ENCODE measurements around the gene WDR20.
"Not testable (repeated sequence)": the region's sequence is repeated elsewhere in the genome, so short reads cannot be mapped to it uniquely, and the experiment has no call there.

Gene WDR20

DNA sequence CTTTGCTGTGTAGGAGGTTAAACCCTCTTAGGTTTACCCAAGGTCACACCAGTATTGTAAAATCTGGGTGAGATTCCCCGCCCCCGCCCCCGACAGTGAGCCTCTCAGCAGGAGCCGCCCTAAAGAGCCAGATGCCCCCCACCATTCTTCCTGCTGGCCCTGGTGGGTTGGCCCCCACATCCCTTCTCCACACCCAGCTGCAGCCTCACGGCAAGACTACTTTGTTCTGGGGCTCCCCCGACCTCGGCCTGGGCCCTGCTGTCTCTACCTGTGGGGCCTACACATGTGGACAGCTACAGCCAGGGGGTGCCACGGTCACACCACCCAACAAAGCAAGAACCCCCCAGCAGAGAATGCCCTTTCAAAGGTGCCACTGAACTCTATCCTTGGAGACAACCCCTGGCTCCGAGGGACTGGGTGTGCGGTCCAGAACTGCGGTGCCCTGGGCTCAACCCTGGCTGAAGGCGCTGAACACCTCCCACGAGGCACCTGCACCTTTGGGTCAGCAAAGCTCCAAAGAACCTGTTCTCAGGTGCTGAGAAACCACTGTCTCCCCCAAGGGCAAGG lies 82.4 kb downstream of the WDR20 start:
- DNase-seq, result no peak

DNA sequence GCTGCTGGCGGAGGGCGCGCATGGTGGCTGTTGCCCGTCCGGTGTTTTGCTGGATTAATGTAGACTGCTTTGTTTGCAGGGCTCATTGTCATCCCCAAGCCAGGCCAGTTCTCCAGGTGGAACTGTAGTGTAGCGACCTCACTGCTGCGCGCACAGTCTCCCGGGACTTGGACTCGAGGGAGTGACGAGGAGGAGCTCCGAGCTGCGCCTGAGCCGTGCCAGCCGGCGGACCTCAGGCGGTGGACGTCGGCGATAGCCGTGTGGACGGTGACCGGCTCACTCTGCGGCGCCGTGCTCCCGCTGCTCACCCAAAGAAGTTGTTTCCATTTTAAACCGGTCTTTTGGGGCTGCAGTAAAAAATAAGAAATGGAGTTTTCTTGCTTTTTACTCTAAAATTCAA lies 83.1 kb downstream of the WDR20 start:
- DNase-seq, result no peak

DNA sequence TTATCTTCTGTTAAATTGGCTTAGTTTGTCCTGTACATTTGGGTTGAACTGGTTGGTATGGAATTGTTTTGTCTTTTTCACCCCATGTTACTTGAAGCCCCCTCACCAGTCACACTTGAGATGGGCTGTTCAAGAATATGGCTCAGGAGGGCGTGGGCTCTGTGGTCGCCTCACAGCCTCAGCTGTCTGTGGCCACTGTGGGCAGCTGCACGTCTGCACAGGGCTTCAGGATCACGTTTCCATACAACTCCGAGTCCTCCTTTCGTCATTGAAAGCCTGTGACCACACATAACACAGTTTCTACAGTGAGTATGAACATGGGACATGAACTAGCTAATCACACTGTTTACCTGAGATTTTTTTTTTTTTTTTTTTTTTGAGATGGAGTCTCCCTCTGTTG lies 84.0 kb downstream of the WDR20 start:
- no peak for DNase-seq

DNA sequence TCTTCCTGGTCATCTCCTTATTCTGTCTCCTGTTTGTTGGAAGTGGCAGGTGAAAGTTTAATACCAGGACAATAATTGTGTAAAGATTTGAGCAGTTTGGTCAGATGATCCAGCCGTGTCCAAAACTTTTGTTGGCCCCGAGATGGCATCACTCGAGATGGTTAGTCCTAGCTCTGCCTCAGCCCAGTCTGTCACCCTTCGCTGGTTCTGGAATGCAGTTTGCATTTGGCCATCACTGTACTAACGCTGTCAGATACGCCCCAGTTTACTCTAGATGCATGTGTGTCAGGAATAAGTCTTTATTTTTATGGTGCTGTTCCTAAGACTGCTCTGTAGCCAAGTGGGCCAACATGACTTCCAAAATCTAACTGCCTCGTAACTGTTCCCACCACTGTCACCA lies 85.7 kb downstream of the WDR20 start:
- DNase-seq, result no peak

DNA sequence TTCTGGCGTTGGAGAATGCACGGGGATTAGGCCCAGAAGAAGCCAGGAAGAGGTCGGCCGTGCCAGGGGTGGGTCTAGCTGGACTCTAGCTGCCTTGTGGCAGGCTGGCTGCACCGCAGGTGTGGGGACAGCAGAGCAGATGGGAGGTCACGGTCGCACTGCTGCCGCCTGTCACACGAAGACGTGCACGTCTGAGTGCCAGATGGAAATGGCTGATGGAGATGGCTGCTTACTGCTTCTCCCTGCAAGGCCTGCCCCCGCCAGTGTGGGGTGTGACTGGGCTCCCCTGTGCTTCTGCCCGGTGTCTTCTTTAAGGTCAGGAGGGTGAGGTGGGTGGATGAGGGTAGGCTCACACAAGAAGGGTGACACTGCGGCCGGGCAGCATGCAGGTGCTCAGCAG lies 86.2 kb downstream of the WDR20 start:
- no peak for DNase-seq

DNA sequence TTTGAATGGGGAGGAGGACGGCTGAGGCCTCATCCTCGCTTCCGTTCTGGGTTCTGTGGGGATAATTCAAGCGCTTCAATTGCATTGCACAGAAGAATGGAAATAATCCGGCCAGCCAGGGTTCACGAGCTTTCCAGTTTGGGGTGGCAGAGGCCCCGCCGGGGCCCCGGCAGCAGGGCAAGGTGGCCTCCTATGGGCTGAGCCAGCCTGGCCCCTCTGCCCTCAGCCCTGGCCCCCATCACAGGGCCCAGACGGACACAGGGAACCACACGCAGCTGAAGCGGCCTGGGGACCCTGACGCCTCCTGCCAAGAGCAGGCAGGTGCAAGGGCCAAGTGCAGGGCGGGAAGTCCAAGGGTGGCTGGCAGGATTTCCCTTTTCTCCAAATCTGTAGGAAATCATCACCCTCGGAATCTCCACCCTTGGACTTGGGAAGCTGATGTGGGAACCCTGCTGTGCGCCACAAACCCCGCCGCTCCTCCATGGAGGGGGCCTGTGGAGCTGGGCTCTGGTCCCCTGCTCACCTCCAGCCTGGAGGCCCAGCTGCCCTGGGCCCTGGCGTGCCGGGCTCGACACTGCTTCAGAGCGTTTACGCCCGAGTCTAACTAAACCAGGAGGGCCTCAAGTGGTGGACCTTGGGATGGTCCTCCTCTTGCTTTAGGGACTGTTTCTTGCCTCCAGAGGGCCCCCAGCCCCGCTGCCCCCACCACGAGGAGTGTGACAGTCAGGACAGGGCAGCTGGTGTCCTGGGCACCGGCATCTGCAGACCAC lies 86.8 kb downstream of the WDR20 start:
- no peak for DNase-seq

DNA sequence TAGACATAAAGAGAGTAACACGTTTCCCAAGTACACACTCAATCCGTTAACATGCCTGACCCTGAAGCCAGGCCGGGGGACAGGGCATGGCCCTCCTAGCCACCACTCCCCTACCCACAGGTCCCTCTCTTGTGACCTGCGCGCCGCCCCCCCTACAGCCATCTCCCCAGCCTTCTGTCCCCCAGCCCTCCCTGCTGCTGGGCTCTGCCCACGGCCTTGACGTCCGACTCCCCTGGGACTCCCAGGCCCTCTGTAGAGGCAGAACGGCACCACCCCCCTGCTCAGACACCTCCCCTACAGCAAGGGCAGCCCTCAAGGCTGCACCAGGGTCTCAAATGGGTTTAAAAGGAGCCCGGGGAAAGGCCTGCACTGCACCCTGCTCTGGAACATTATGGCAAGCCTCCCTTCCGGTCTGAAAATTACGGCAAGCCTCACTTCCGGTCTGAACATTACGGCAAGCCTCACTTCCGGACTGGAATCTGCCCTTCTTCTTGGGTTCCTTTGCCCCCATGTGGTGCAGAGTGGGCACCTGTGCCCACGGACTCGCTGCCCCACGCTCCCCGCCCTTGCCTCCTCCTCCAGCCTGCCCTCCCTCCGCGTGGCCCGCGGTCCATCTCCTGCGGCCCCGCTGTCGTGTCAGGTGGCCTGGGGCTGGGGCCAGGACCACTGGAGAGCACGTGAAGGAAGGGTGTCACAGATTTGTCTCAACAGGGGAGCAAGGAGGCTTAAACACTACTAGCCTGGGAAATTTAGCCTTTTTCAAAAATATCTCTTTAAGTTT lies 87.7 kb downstream of the WDR20 start:
- no peak for DNase-seq

DNA sequence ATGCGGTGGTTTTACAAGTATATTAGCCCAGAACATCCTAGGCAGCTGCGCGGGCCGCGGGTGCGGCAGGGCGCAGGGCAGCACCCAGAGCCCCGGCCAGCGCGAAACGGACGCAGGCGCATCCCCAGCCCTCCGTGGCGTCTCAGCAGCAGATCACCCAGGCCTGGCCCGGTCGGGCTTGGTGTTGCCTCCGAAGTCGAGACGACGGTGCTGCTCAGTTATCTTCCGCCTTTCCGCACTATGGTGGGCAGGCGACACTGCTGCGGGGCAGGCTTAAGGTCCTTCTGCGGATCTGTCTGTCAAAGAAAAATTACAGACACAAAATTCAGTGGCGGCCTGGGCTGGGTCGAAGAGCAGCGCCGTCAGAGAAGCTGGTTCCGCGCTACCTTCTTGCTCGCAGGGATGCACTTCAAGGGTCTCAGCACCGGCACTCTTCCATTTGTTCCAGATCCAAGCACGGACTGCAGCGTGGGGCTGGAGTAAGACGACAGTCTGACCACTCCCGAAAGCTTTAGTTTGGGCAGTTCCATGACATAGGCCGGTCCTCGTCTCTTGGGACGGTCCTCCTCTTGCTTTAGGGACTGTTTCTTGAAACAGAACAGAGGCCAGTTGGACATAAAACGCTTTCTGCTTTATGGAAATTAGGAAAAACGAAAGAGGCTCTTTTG lies 89.5 kb downstream of the WDR20 start:
- DNase-seq, result no peak

DNA sequence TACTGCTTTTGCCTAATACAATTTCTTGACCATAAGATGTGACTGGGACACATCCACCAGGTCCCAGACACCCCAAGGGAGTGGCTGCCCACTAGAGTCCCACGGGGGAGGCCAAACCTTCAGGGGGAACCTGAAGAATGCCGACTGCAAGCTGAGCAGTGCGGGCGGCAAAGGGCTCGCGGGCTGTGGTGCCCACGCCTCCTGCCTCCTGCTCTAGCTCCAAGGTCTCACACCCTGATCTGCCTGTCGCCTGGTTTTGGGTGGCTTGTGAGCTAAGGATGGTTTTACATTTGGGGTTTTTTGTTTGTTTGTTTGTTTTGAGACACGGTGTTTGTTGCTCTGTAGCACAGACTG lies 90.0 kb downstream of the WDR20 start:
- no peak for DNase-seq

DNA sequence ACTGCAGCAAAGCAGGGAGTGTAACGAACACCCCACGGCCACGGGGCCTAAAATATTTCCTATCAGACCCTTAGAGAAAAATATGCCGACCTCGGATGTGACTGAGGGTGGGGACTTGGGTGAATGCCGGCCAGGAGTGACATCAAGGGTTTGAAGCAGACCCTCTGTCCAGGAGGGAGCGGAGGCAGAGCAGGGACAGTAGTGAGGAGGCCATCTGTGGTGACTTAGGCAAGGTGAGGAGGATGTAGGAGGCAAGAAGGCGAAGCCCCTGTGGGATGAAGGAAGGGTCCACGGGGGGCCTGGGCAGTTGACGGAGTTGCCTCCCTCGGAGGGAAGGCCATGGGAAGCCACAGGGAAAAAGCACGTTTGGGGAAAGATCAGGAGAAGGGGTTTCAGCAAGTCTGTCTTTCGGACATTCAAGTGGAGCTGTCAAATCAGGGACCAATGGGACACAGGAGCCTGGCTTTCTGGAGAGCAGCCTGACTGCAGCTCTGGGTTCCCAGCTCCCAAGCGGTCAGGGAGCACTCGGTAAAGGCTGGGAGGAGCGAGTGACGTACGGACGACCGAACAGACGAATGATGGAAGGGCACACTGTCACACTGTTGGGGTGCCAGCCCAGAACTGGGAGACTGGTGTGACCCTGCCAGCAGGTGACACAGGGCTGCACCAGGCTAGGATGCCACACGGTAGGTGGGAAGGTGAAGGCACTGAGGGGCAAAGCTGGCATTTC lies 90.9 kb downstream of the WDR20 start:
- DNase-seq, result no peak

DNA sequence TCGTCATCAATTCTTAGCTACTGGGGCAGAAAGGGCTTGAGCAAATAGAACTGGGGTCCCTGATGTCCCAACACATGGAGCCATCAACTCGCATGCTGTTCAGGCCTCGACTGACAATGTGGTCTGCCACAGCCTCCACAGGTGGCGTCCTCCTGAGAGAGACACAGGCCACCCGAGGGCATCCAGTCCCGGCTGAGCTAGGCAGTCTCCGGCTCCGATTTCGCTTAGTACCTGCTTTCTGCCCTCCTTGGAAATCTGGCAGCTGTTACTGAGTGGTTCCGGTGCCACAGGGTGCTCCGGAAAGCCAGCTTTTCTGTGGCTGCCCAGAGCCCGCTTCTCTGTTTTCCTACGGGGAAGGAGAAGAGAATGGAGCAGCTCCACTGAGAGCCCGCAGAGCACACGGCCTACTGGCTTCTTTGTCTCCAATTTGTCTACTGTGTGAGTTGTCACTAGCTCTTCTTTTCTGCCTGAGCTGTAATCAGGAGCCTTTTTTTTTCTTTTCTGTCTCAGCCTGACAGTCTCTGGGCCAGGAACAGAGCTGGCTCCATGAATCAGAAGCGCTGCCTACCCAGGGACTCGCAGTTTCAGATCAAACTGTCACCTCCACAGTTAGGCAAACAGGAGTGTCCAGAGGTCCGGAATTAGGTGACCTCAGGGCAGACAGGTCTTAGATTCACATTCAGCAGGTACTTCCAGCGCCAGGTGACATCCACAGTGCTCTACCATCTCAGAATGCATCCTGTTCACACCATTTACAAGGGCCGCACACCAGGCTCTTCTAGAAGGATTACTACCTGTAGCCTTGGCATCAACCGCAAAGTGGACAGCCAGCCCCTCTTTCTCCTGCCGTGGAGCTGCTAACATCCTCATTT lies 92.0 kb downstream of the WDR20 start:
- DNase-seq, result no peak

DNA sequence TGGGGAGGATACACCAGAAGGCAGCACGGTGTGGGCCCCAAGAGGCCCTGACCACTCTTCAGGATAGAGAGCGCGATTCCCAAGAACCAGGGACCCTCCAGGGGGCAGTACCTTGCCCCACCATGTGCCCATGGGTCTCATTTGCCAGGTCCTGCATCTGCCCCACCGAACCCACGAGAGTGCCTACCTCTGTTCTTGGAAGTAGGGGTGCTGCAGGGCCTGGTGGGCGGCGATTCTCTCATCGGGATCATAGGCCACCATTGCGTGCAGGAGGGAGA lies 92.6 kb downstream of the WDR20 start:
- DNase-seq, result no peak

DNA sequence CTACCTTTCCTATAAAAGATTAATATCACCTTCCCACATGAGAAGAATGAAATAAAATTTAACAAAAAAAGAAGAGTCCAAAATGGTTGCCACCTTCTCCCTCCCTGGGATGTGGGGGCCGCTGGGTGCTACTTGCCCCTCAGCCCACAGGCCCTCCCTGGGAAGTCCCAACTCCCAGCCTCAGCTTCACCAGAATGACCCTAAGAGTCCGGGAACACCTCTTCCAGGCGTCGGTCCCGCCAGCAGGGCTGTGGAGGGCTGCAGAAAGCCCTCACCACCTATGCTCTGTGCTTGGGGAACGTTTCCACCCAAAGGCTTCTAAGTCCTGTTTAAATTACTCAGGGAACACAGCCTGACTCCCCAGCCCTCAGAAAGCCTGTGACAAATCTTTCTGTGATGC lies 93.4 kb downstream of the WDR20 start:
- no peak for DNase-seq

DNA sequence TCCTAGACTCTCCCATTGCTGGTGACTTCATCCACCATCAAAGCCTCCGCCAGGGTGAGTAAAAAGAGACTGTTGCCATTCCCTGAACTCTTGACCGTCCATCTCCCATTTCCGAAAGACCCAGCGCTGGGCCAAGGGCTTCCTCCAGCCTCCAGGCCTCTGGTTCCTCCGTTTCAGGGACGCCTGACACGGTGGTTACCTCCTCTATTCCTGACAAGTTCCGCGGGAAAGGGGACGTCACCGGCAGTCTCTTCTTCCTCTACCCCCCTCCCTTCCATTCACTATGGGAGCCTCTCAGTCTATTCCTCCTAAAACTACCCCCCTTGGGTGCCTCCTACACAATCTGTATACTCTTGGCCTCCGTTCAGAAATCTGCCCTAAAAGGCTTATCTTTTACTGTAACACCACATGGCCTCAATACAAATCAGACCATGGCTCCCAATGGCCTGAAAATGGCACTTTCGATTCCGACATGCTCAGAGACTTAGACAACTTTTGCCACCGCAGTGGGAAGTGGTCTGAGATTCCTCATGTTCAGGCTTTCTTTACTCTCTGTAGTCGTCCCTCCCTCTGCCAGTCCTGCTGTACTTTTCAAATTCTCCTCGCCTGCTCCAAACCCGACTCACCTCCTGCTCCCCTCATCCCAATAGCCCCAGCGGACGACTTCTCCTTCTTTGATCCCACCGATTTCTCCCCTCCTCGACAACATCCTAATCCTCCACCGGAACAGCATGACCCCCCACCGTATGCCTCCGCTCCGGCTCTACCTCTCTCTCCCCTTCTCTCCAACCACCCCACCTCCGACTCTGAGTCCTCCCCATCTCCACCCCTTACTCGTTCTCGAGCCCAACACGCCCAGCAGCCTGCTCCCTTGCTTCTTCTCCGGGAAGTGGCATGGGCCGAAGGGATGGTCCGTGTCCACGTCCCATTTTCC lies 94.9 kb downstream of the WDR20 start:
- no peak for DNase-seq

DNA sequence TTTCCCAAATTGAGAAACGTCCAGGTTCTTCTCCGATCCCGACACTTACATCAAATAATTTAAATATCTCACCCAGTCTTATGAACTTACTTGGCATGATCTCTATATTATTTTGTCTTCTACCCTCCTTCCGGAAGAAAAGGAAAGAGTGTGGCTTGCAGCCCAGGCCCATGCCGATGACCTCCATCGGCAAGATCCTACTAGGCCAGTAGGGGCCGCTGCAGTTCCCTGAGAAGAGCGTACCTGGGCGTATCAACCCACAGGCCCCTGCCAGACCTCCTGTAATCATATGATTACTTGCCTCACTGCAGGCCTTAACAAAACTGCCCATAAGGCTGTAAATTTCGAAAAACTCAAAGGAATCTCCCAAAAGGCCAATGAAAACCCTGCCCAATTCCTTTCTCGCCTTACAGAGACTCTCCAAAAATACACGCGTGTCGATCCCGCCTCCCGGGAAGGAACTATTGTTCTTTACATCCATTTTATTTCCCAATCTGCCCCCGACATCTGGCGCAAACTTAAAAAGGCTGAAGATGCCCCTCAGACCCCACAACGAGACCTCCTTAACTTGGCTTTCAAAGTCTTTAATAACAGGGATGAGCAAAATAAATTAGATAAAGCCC lies 95.7 kb downstream of the WDR20 start:
- peak; percentile 6 for DNase-seq

DNA sequence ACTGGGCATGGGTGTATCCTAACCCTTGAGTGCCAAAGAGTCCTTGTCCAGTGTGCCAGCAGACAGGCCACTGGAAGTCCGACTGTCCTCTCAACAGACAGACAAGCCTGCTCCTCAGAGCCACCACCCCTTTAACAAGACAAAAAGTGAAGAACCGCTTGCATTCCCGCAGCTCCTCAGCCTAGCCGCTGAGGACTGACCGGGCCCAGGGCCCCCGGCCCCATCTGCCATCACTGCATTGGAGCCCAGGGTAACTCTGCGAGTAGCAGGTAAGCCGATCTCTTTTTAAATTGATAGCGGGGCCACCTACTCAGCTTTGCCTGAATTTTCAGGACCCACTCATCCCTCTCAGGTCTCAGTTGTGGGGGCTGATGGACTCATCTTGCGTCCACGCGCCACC lies 96.3 kb downstream of the WDR20 start:
- no peak for DNase-seq

DNA sequence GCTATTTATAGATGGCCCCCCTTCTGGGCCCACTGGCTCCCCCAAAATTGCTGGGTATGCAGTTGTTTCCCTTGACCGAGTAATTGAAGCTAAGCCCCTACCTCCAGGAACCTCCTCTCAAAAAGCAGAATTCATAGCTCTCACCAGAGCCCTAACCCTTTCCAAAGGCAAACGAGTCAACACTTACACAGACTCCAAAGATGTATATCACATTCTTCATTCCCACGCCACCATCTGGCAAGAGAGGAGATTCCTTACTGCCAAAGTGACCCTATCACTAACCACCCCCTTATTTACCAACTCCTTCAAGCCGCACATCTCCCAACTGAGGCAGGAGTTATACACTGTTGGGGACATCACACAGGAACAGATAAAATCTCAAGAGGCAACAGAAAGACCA lies 98.4 kb downstream of the WDR20 start:
- no peak for DNase-seq

DNA sequence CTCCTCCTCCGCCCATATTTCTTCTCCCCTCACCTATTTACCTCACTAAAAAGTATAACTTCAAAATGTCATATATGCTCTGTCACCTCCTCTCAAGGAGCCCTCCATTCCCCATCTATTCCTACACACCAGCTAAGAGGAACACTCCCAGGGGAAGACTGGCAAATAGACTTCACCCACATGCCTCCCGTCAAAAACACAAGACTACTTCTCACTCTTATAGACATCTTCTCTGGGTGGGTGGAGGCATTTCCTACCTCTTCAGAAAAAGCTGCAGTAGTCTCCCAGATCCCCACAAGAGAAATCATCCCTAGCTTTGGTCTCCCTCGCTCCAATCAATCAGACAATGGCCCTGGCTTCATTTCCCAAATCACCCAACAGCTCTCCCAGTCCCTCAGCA lies 99.1 kb downstream of the WDR20 start:
- DNase-seq, result no peak

DNA sequence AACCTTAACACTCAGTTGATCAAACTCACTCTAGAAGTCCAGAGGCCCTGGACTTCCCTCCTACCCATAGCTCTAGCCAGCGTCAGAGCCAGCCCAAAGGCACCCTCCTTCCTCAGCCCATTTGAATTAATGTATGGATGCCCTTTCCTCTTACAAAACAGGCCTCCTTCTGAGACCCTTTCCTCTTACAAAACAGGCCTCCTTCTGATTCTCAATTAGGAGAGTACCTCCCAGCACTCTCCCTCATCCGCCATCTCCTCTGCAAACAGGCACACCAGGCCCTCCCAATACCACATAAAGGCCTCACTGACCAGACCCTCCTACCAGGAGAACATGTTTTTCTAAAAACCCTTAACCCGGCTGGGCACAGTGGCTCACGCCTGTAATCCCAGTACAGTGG lies 99.5 kb downstream of the WDR20 start:
- DNase-seq, result no peak

DNA sequence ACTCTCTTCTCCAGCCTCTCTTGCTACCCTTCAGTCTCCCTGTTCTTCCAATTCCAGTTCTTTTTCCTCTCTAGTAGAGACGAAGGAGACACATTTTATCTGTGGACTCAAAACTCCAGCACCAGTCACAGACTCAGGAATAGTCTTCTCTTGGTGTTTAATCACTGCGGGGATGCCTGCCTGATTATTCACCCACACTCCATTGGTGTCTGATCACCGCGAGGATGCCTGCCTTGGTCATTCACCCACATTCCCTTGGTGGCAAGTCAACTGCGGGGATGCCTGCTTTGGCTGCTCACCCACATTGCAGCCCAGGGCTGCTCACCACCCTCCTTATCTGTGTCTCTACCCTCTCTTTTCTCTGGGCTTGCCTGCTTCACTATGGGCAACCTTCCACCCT lies 100.8 kb downstream of the WDR20 start:
- DNase-seq, result not testable (repeated sequence)

DNA sequence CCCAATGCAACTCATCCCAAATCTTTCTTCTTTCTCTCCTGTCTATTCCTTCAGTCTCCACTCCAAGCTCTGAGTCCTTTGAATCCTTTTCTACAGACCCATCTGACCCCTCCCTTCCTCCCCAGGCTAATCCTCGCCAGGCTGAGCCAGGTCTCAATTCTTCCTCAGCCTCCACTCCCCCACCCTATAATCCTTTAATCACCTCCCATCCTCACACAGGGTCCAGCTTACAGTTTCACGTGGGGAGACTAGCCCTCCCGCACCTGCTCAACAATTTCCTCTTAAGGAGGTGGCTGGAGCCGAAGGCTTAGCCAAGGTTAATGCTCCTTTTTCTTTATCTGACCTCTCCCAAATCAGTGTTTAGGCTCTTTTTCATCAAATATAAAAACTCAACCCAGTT lies 101.5 kb downstream of the WDR20 start:
- no peak for DNase-seq

Data from DMS153 (cell line).